Mesendoderm (in vitro differentiated cells): ENCODE data around the gene VPS54. TPM values are rescaled to one million over a fixed set of nuclear protein-coding genes. Genes with fewer than 3 reads are reported as not detected.

Experiments
- DNase-seq: peaks from one replicate; pipeline ENCODE4 v3.0.0; 2013
- H2AK5ac ChIP-seq: 2 replicates; pipeline ENCODE4 v1.6.1; 2013; ENCODE audit warnings: low read length, inconsistent platforms
- H2BK120ac ChIP-seq: 2 replicates; pipeline ENCODE4 v1.6.1; 2013; ENCODE audit warnings: low read depth, mild to moderate bottlenecking, low read length, moderate library complexity, mixed read lengths
- H2BK15ac ChIP-seq: replicated peaks from 2 replicates; pipeline ENCODE4 v1.6.1; 2013; ENCODE audit warnings: low read depth, mild to moderate bottlenecking, moderate library complexity
- H2BK5ac ChIP-seq: 2 replicates; pipeline ENCODE4 v1.6.1; 2013; ENCODE audit warnings: low read length, inconsistent platforms
- H3K18ac ChIP-seq: 2 replicates; pipeline ENCODE4 v1.6.1; 2013; ENCODE audit warnings: mild to moderate bottlenecking, low read length, mixed read lengths
- H3K23ac ChIP-seq: one replicate; pipeline ENCODE4 v1.6.1; 2013; ENCODE audit warnings: low read length
- H3K27ac ChIP-seq: 2 replicates; pipeline ENCODE4 v1.5.1; 2013; ENCODE audit warnings: low read depth, mild to moderate bottlenecking, inconsistent platforms, low read length, moderate library complexity
- H3K27me3 ChIP-seq: 2 replicates; pipeline ENCODE4 v1.6.1; 2013; ENCODE audit warnings: low read length, control low read depth, mild to moderate bottlenecking, inconsistent platforms; ENCODE audit not compliant: insufficient read depth, poor library complexity
- H3K36me3 ChIP-seq: 2 replicates; pipeline ENCODE4 v1.6.1; 2013; ENCODE audit warnings: low read length, inconsistent platforms; ENCODE audit not compliant: control insufficient read depth, insufficient read depth
- H3K4ac ChIP-seq: one replicate; pipeline ENCODE4 v1.6.1; 2013; ENCODE audit warnings: low read depth, mild to moderate bottlenecking, low read length, moderate library complexity
- H3K4me1 ChIP-seq: 2 replicates; pipeline ENCODE4 v1.6.1; 2013; ENCODE audit warnings: low read depth, low read length, inconsistent platforms; ENCODE audit not compliant: control insufficient read depth
- H3K4me2 ChIP-seq: 2 replicates; pipeline ENCODE4 v1.6.1; 2013; ENCODE audit warnings: low read length
- H3K4me3 ChIP-seq: 2 replicates; pipeline ENCODE4 v1.5.1; 2013; ENCODE audit warnings: mild to moderate bottlenecking, low read length
- H3K56ac ChIP-seq: one replicate; pipeline ENCODE4 v1.6.1; 2013; ENCODE audit warnings: low read length
- H3K79me1 ChIP-seq: 2 replicates; pipeline ENCODE4 v1.6.1; 2013; ENCODE audit warnings: low read length, inconsistent platforms
- H3K79me2 ChIP-seq: 2 replicates; pipeline ENCODE4 v1.6.1; 2013; ENCODE audit warnings: mild to moderate bottlenecking, low read length; ENCODE audit not compliant: control insufficient read depth, insufficient read depth
- H3K9ac ChIP-seq: 2 replicates; pipeline ENCODE4 v1.6.1; 2013; ENCODE audit warnings: low read length, inconsistent platforms
- H4K5ac ChIP-seq: one replicate; pipeline ENCODE4 v1.6.1; 2013; ENCODE audit warnings: low read length
- H4K8ac ChIP-seq: one replicate; pipeline ENCODE4 v1.6.1; 2013; ENCODE audit warnings: low read depth, mild to moderate bottlenecking, control low read depth, low read length, moderate library complexity
- WGBS: extraction: QIAGEN DNeasy Blood & Tissue Kit; methylation state at CpG from one replicate; pipeline ENCODE4 v1.1.7; 2013; ENCODE audit warnings: low lambda C conversion rate, missing lambda C conversion rate; ENCODE audit not compliant: insufficient coverage; ENCODE audit errors: extremely low coverage; 5-methylcytosine and 5-hydroxymethylcytosine counted together
- small RNA-seq: library from polyadenylated mRNA; stranded (forward); fragments of <200 nt; extraction: miRNeasy Mini kit (QIAGEN cat#:217004); gene quantifications from one replicate; pipeline ENCODE3, GENCODE V24; 2013; ENCODE audit not compliant: insufficient read depth

The VPS54 gene

GRCh38 chr2:63842149-63843061, 176.8 kb downstream of the VPS54 start:
- Histone ChIP-seq H3K27ac (peak overlapping the region; percentile 100), H2AK5ac (no peak overlapping the region), H3K36me3 (no peaks in the 10 kb centered on the region), H3K4me2 (peak overlapping the region; percentile 64), H3K4ac (no peak overlapping the region), H3K9ac (peak overlapping the region; percentile 94), H3K56ac (peak overlapping the region; percentile 92), H3K27me3 (no peaks in the 10 kb centered on the region), H4K8ac (no peak overlapping the region), H3K4me1 (peaks cover 2% of the 10 kb centered on the region), H3K79me2 (peaks cover 47% of the 10 kb centered on the region), H4K5ac (no peak overlapping the region), H3K18ac (peak overlapping the region; percentile 71), H3K79me1 (no peaks in the 10 kb centered on the region), H2BK5ac (peak overlapping the region; percentile 32), H3K4me3 (peak overlapping the region; percentile 93), H2BK15ac (no peak overlapping the region), H2BK120ac (no peak overlapping the region), H3K23ac (peak overlapping the region; percentile 54)
- DNase-seq, result no peak
- WGBS, result no CpG with 5 or more reads among the region's 24 CpGs

Small RNAs within 50 kb of the gene (small RNA-seq; reads per million reads assigned to genes)
- gene RF01293, result not detected
